Measurements from ENCODE around the gene ILF3.

The ILF3 gene

DNA sequence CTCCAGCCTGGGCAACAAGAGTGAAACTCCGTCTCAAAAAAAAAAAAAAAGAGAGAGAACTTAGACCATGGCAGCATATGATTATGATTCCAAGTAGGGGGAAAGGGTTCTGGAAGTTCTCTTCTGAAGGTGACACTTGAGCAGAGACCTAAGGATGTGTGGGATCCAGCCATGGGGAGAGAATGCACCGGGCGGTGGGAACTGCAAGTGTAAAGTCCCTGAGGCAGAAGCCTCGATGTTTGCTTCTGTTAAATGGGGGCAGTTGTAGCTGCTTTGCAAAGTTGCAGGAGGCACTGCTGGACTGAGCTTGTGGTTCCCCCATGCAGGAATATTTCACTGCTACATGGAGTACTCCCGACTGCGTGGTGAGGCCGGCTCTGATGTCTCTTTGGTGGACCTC is 19.7 kb upstream of the ILF3 start:
- H3K4me3 ChIP-seq (replicated peaks in 1 of 2; ENCODE audit: low read depth in 2 of 2, low read length in 2 of 2), result no peak overlapping the region
- no peak for DNase-seq (ENCODE audit: low read depth in 2 of 2)
- TF ChIP-seq, protein P1, sequence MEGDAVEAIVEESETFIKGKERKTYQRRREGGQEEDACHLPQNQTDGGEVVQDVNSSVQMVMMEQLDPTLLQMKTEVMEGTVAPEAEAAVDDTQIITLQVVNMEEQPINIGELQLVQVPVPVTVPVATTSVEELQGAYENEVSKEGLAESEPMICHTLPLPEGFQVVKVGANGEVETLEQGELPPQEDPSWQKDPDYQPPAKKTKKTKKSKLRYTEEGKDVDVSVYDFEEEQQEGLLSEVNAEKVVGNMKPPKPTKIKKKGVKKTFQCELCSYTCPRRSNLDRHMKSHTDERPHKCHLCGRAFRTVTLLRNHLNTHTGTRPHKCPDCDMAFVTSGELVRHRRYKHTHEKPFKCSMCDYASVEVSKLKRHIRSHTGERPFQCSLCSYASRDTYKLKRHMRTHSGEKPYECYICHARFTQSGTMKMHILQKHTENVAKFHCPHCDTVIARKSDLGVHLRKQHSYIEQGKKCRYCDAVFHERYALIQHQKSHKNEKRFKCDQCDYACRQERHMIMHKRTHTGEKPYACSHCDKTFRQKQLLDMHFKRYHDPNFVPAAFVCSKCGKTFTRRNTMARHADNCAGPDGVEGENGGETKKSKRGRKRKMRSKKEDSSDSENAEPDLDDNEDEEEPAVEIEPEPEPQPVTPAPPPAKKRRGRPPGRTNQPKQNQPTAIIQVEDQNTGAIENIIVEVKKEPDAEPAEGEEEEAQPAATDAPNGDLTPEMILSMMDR (IDR thresholded peaks at IDR 0.05; ENCODE audit: low read depth, low read length), result no peak

DNA sequence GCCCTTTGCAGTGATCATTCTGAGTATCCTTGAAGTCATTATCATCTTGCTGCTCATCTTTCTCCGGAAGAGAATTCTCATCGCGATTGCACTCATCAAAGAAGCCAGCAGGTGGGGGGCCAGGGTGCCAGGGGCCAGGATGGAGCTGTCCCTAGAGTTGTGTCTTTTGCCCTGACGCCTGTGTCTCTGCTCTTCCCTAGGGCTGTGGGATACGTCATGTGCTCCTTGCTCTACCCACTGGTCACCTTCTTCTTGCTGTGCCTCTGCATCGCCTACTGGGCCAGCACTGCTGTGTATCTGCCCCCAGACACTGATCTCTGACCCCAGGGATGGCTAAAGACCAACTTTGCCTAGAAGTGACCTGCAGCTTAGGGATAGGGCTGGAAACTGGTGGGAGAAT is 19.2 kb upstream of the ILF3 start:
- TF ChIP-seq, protein P1 (IDR thresholded peaks at IDR 0.05; ENCODE audit: low read depth, low read length), result no peak
- H3K4me3 ChIP-seq (replicated peaks in 1 of 2; ENCODE audit: low read depth in 2 of 2, low read length in 2 of 2), result no peak overlapping the region
- no peak for DNase-seq (ENCODE audit: low read depth in 2 of 2)

DNA sequence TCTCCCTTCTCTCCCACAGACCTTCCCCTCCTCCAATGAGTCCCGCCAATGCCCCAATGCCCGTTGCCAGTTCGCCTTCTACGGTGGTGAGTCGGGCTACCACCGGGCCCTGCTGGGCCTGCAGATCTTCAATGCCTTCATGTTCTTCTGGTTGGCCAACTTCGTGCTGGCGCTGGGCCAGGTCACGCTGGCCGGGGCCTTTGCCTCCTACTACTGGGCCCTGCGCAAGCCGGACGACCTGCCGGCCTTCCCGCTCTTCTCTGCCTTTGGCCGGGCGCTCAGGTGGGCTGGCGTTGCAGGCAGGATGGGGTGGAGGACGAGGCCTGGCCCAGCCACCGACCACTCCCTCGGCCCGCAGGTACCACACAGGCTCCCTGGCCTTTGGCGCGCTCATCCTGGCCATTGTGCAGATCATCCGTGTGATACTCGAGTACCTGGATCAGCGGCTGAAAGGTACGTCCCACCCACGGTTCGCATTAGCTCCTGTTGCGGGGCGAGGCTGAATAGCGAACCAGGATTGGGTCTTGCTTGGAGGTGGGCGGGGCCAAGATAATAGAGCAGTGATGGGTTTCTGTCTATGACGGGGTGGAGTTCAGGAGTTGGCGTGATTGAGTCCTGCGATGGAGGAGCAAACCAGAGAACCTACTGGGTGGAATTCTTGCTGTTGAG is 17.7 kb upstream of the ILF3 start:
- DNase-seq (ENCODE audit: low read depth in 2 of 2), result no peak
- H3K4me3 ChIP-seq (replicated peaks in 1 of 2; ENCODE audit: low read depth in 2 of 2, low read length in 2 of 2), result no peak overlapping the region
- TF ChIP-seq, protein P1 (IDR thresholded peaks at IDR 0.05; ENCODE audit: low read depth, low read length), result no peak

DNA sequence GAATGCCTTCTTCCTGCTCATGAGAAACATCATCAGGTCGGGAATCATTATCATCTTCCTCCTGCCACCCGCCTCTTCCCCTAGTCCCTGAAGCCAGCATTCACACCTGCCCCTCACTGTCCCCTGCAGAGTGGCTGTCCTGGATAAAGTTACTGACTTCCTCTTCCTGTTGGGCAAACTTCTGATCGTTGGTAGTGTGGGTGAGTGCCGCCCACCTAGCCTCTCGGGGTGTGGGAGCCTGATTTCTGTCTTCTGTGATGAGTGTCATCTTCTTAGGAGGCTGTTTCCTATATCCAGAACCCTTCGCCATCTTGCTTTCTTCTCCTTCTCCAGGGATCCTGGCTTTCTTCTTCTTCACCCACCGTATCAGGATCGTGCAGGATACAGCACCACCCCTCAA is 16.3 kb upstream of the ILF3 start:
- H3K4me3 ChIP-seq (replicated peaks in 1 of 2; ENCODE audit: low read depth in 2 of 2, low read length in 2 of 2), result no peak overlapping the region
- DNase-seq (ENCODE audit: low read depth in 2 of 2), result no peak
- TF ChIP-seq, protein P1 (IDR thresholded peaks at IDR 0.05; ENCODE audit: low read depth, low read length), result no peak

DNA sequence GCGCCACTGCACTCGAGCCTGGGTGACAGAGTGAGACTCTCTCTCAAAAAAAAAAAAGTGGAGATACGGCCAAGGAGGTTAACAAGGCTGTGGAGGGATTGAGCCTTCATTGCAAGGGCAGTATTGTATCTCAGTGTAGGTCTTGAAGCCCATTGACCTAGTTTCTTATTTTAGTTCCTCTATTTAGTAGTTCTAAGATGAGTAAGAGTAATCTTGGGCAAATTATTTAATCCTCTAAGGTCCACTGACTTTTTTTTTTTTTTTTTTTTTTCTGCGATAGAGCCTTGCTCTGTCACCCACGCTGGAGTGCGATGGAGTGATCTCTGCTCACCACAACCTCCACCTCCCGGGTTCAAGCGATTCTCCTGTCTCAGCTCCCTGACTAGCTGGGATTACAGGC is 14.3 kb upstream of the ILF3 start:
- no peak overlapping the region for H3K4me3 ChIP-seq (replicated peaks in 1 of 2; ENCODE audit: low read depth in 2 of 2, low read length in 2 of 2)
- DNase-seq (ENCODE audit: low read depth in 2 of 2), result no peak

DNA sequence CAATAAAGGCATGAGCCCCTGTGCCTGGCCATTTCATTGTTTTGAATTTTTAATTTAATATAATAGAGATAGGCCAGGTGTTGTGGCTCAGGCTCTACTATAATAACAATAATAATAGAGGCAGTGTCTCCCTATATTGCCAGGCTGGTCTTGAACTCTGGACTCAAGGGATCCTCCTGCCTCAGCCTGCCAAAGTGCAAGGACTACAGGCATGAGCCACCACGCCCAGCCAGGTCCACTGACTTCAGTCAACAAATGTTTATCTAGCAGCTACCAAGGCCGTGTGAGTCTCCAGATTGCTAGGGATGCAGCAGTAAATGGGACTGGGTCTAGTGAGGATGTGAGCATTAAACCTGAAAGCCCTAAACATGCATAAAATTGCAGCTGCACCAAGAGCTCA is 13.8 kb upstream of the ILF3 start:
- TF ChIP-seq, protein P1 (IDR thresholded peaks at IDR 0.05; ENCODE audit: low read depth, low read length), result no peak
- H3K4me3 ChIP-seq (replicated peaks in 1 of 2; ENCODE audit: low read depth in 2 of 2, low read length in 2 of 2), result no peak overlapping the region
- DNase-seq (ENCODE audit: low read depth in 2 of 2), result no peak

More for the DNA sequence above, 14.3 kb upstream of the ILF3 start:
- TF ChIP-seq, protein P1 (IDR thresholded peaks at IDR 0.05; ENCODE audit: low read depth, low read length), result no peak

DNA sequence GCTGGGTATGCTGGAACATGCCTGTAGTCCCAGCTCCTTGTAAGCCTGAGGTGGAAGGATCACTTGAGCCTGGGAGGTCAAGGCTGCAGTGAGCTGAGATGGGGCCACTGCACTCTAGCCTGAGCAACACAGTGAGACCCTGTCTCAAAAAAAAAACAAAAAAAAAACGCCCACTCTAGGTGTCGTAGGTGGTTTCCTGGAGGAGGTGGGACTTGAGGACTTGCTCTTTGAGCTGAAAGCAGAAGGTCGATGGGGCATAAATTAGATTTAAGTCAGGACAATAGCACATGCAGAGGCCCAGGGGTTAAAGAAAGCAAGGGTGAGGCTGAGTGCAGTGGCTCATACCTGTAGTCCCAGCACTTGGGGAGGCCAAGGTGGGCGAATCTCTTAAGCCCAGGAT is 12.9 kb upstream of the ILF3 start:
- no peak for DNase-seq (ENCODE audit: low read depth in 2 of 2)
- H3K4me3 ChIP-seq (replicated peaks in 1 of 2; ENCODE audit: low read depth in 2 of 2, low read length in 2 of 2), result no peak overlapping the region
- TF ChIP-seq, protein P1 (IDR thresholded peaks at IDR 0.05; ENCODE audit: low read depth, low read length), result no peak
